Chondrocyte (in vitro differentiated cells): ENCODE measurements around the gene CAMK1G. TPM values are rescaled to one million over a fixed set of nuclear protein-coding genes. Genes with fewer than 3 reads are reported as not detected.

Experiments used
- DNase-seq: peaks from one replicate; pipeline ENCODE4 v3.0.0; 2021; ENCODE audit warnings: mixed read lengths, low spot score
- H3K27ac Mint-ChIP-seq: one replicate; pipeline ENCODE4 v1.8.0; 2021; ENCODE audit warnings: mild to moderate bottlenecking, moderate library complexity, mixed read lengths; ENCODE audit not compliant: unreplicated experiment
- H3K27me3 Mint-ChIP-seq: 2 replicates; pipeline ENCODE4 v1.8.0; 2021; ENCODE audit warnings: low read depth, mixed read lengths
- H3K36me3 Mint-ChIP-seq: 2 replicates; pipeline ENCODE4 v1.8.0; 2021; ENCODE audit warnings: low read depth, mixed read lengths
- H3K4me1 Mint-ChIP-seq: 2 replicates; pipeline ENCODE4 v1.8.0; 2021; ENCODE audit warnings: low read depth, mild to moderate bottlenecking, mixed read lengths
- H3K4me3 Mint-ChIP-seq: one replicate; pipeline ENCODE4 v1.8.0; 2021; ENCODE audit warnings: mild to moderate bottlenecking, moderate library complexity, mixed read lengths; ENCODE audit not compliant: unreplicated experiment
- H3K9me3 Mint-ChIP-seq: 2 replicates; pipeline ENCODE4 v1.8.0; 2021; ENCODE audit warnings: low read depth, mixed read lengths
- CTCF ChIP-seq: fragments of 200-600 bp; sonication (generic); IDR thresholded peaks from 2 replicates; pipeline ENCODE4 v1.5.0; 2021; ENCODE audit warnings: antibody characterized with exemption, mild to moderate bottlenecking, moderate library complexity
- total RNA-seq: library from RNA; stranded (reverse); gene quantifications from 3 replicates; pipeline ENCODE4 v1.2.1, GENCODE V29; 2021

The CAMK1G gene
- total RNA-seq, 1 donor from 2014 or later: not detected

DNA sequence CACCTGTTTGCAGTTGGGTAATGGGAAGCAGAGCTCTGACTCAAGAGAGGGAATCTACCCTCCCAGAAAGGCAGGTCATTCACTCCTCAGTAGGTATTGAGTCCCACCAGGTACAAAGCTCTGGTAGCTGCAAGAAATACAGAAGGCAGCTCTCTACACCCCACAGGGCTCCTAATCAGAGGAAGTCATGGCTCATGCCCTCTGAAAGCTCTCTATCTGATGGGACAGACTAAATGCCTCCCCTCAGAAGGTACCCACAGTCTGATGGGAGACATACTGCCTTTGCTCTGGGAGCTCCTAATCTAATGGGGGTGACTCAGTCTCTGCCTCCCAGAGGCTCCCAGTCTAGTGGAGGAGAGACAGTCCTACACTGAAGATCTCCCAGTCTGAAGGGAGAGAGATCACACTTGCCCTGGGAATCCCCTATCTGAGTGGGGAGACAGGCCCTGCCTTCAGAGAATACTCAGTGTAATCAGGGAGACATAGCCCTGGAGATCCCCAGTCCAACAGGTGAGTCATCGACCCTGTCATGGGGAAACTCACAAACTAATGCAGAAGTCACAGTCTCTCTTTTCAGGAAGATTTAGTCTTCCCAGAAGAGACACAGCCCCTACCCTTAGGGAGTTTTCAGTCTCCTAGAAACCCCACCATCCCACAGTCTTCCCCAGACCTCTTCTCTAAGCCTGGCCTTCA, 23.7 kb downstream of the CAMK1G start:
- no peak for DNase-seq
- Mint-ChIP-seq H3K4me3 (no peak overlapping the region), H3K36me3 (no peaks in the 10 kb centered on the region), H3K27ac (no peak overlapping the region), H3K27me3 (peaks cover 14% of the 10 kb centered on the region), H3K4me1 (no peaks in the 10 kb centered on the region), H3K9me3 (no peaks in the 10 kb centered on the region)
- TF ChIP-seq CTCF: no peak

GRCh38 chr1:209607795-209608178, 24.3 kb downstream of the CAMK1G start:
- no peak overlapping the region for H3K4me3 Mint-ChIP-seq
- no peak for DNase-seq
- no peak overlapping the region for H3K27ac Mint-ChIP-seq
- no peaks in the 10 kb centered on the region for H3K9me3 Mint-ChIP-seq
- H3K27me3 Mint-ChIP-seq: peaks cover 14% of the 10 kb centered on the region
- H3K36me3 Mint-ChIP-seq: no peaks in the 10 kb centered on the region
- no peaks in the 10 kb centered on the region for H3K4me1 Mint-ChIP-seq
- TF ChIP-seq CTCF: no peak

- H3K4me1 Mint-ChIP-seq: no peaks in the 10 kb centered on the region
- H3K27ac Mint-ChIP-seq: no peak overlapping the region
- no peaks in the 10 kb centered on the region for H3K36me3 Mint-ChIP-seq
- H3K9me3 Mint-ChIP-seq: no peaks in the 10 kb centered on the region
- H3K4me3 Mint-ChIP-seq: no peak overlapping the region
- H3K27me3 Mint-ChIP-seq: peaks cover 16% of the 10 kb centered on the region
- DNase-seq: no peak
- TF ChIP-seq CTCF: no peak
These were observed 25.7 kb downstream of the CAMK1G start for GRCh38 chr1:209609041-209609790.

- no peak overlapping the region for H3K4me3 Mint-ChIP-seq
- H3K27ac Mint-ChIP-seq: no peak overlapping the region
- no peak for DNase-seq
- H3K9me3 Mint-ChIP-seq: no peaks in the 10 kb centered on the region
- no peak for TF ChIP-seq CTCF
- no peaks in the 10 kb centered on the region for H3K36me3 Mint-ChIP-seq
- no peaks in the 10 kb centered on the region for H3K4me1 Mint-ChIP-seq
- peaks cover 14% of the 10 kb centered on the region for H3K27me3 Mint-ChIP-seq
These were observed 26.5 kb downstream of the CAMK1G start for GRCh38 chr1:209609791-209610630.

DNA sequence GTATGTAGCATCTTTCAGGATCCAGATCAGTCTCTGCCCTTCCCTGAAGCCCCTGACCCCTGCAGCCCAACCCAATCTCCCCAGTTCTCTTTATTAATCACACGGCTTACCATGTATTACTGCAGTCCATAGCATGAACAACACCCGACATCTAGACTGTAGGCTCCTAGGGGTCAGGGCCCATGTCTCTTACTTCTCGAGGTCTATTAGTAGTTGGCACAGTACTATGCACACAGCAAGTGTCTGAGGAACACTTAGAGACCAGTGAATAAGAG, 27.1 kb downstream of the CAMK1G start:
- DNase-seq: no peak
- Mint-ChIP-seq H3K27ac (no peak overlapping the region), H3K36me3 (no peaks in the 10 kb centered on the region), H3K4me3 (no peak overlapping the region), H3K9me3 (no peaks in the 10 kb centered on the region), H3K4me1 (no peaks in the 10 kb centered on the region), H3K27me3 (peaks cover 12% of the 10 kb centered on the region)
- TF ChIP-seq CTCF: no peak
